ENCODE data around the gene IL18R1. TPM values are rescaled to one million over a fixed set of nuclear protein-coding genes. Genes with fewer than 3 reads are reported as not detected.

Gene IL18R1
- polyA plus RNA-seq, 12 donors = 0.32 to 7.2 (median 0.86) TPM; not detected in 2

DNA sequence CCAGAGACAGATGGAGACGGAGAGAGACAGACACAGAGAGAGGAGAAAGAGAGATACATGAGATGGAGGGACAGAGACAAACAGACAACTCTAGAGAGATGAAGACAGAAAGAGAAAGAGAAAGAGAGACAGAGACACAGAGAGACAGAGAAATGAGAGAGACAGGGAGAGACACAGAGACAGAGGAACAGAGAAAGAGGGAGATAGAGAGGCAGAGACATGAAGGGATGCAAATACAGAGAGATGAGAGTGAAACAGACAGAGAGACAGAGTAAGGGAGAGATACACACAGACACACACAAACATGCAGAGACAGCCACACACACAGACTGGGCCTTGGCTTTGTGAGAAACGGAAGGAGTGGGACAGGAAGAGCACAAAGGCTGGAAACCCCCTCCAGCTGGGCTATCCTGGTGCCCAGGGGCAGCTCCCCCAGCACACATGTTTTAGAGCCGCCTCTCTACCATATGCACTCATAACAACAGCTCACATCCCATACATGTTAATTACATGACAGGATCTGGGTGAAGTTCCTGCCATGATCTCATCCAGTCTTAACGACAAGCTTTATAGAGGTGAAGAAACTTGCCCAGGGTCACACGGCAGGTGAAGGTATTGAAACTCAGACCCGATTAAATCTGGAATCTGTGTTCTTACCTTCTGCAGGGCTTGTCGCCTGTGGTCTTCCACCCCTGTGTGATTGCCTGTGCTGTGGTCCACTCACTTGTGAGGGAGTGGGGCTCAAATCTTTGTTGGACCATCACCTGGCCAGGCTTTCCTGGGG lies 32.4 kb downstream of the IL18R1 start:
- DNase-seq = no peak

DNA sequence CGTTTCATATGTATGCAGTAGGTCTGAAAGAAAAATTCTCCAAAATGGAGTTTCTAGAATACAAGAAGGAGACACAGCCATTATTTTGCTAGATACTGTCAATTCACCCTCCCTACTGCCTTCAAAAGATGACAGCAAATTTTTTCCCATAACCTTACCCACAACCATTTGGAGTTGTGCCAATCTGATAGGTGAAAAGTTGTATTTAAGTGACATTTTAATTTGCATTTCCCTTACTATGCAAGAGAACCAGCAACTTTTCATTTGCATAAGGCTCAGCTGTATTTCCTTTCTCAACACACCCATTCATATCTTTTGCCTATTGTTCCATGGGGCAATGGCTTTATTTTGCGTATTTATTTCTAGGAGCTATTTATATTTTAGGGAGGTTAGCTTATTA lies 36.0 kb downstream of the IL18R1 start:
- DNase-seq = no peak

DNA sequence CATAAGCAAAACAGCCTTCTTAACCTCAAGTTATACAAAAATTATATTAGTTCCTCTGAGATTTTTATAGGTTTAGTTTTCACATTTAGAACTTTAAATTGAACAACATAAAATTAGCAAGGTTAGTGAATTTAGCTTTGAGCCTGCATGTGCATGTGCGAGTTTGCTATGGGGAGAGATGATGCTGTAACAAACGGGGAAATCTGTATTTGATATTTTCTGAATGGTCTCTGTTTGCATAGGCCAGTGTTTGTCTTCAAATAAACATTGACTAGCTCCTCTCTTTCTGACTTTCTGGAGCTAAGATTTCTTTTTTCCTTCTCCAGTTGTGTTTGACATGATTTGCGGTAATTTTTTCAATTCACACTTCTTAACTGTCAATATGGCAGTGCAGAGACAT lies 36.5 kb downstream of the IL18R1 start:
- DNase-seq = no peak

DNA sequence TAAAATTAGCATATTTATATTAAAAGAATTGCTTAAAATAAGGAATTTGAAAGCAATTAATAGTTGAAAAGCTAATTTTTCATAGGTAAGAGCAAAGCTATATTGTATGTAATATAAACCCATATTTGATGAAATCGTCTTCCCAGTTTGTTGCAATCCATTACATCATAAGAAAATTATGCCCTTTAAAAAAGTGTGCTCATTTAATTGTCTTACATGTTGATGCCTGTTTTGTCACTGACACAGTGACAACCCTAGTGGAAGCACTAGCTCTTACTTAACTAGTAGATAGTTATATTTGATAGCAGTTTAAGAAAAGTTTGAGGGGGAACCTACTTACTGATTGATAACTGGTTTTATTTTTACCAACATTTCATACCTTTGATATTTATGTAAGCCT lies 37.3 kb downstream of the IL18R1 start:
- no peak for DNase-seq

DNA sequence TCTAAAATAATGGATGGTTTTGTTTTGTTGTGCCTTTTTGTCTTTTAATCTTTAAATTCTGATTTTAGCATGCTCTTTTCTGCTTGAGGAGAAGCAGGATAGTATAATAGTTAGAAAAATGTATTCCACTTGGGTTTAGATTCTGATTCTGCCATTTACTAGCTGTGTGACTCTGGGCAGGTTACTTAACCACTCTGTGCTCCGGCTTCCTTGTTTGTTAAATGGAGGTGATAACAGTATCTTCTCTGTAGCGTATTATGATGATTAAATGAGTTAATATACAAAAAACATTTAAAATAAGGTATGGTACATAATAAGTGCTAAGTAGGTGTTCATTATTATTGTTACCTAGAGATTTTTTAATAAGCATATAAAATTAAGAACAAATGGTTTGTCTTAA lies 40.4 kb downstream of the IL18R1 start:
- no peak for DNase-seq

DNA sequence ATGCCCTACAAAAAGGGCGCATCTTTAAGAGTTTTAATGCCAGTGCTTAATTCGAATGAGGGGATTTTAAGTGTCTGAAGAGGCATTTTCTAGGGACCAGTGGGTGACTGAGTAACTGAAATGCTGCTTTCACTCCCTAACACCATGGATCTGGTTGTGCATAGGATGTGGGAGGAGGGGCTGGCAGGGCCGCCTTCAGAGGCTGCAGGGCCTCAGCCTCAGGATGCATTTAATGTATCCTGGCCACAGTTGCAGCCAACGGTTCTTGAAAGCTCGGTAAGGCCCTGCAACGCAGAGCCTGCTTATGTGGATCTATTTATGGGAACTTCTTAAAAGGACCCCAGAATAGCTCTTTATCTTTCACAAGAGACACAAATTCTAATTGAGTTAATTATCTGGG lies 41.6 kb downstream of the IL18R1 start:
- no peak for DNase-seq

DNA sequence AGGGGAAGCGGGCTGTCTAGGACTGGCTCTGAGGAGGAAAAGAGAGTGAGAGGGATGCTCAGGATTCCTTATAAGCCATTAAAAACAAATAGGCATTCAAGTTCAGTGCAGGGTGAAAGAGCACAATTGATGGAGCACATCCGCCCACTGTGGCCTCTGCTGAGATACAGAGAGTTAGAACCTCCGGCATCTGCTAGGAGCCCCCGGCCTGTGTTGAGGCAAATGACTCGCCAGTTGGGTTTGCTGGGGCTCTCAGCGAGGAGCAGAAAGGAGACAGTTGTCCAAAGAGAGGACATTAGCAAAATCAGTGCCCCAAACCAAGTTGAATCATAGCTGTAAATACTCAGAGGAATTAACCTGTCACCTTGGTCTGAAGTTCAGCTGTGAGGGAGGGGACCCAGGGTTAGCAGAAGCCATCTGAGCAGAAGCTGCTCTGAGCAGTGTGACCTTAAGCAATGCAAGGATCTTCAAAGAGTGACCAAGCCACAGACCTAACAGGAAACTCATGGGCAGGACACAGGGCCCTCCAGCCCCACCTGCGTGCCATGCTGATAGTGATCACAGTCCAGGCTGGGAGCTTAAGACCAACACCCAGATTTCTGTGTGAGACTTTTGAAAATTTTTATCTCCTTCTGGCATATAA lies 44.0 kb downstream of the IL18R1 start:
- DNase-seq = no peak

DNA sequence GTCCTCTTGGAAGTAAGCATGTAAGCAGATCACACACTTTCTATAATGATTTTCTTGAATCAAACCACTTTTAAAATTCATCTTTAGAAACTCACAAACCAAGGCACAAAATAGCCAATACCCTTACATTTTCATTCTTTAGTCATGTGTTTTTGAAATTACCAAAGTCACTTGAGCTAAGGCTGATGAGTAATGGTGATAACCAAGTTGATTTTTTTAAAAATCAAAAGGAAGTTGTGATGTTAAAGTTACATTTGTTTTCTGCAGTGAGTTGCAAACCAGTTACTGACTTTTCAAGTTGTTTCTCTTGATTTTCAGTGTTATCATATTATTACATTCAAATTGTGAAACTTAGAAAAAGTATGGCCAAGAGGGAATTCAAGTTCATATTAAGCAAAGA lies 45.9 kb downstream of the IL18R1 start:
- DNase-seq = no peak

DNA sequence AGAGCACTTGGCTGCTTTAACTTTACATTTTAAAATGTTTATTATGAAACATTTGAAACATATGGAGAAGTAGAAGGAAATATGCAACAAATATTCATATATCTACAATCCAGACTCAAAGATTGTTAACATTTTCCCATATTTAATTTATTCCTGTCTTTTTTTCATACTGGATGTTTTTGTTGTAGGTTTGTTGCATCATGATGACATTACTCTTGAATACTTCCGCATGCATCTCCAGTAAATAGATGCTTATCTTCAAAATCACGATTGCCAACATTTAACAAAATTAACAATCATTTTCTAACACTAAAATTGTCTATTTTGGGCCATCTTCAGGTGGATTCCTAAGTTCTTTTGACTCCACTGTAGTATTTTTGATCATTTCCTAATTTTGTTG lies 46.3 kb downstream of the IL18R1 start:
- DNase-seq = no peak

DNA sequence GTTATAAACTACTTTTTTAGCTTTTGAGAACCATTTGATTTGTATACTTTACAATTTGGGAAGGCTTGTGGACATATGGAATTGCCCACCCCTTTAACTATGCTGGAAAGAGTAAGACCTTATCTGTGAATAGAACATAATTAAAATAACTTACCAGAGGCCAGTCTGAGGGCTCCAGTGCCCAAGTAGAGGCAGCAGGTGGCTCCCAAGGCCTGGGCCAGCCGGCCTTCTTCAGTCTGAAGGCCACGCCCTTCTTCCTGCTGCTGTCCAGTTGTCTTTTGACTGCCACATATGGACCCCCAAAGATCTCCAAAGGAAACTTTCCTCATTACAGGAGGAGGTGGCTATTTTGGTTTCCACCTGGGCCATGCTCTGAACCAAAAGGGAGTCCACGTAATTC lies 55.4 kb downstream of the IL18R1 start:
- no peak for DNase-seq

DNA sequence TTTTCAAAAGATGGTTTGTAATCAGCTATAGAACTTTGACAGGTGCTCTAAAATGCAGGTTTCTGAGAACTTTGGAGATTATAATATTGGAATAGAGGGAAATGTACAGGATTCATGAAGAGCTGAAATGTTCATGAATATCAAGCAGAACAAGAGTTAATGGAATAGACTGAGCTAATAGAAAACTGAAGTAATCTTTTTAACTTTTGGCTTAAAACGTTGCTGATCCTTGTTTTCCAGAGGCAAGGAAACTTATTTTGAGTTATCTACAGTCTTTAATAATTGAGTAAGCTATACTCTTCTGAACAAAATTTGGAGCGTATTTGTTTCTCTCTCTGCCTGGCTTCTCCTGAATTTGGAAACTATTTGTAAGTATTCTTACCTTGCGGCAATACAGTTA lies 56.6 kb downstream of the IL18R1 start:
- no peak for DNase-seq

DNA sequence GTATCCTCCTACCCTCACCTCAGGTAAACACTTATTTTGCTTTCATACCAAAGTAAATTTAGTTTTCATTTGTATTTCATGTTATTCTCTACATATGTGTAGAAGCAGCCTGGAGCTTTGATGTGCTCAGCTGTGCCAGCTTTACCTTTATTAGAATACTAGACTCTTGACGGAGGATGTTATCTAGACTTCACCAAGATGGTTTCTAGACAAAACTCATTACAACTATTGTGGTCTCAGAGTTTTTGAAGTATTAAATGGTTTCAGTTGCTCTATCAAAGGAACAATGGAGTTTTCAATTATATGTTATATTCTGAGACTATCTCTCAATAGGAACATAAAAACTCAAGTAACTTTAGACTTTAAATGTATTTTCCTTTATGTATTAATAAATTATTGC lies 62.4 kb downstream of the IL18R1 start:
- no peak for DNase-seq

DNA sequence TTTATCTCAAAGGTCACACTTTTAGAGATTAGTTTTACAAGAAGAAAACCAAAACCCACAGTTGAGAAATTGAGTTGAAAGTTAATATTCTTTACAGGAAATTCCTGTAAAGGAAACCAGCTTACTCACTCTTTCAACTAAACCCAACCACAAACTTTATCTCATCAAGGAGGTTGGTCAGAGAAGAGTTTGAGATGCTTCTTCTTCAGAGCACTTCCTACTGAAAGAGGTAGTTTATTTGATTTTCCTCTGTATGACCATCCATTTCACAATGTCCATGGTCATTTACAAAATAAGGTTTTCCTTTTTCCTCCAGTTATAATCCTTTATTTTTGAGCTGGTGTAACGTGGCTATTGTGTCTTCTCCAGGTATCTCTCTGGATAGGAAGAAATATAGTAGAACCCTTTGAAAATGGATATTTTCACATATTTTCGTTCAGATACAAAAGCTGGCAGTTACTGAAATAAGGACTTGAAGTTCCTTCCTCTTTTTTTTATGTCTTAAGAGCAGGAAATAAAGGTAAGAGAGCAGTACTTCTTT lies 62.9 kb downstream of the IL18R1 start:
- no peak for DNase-seq

DNA sequence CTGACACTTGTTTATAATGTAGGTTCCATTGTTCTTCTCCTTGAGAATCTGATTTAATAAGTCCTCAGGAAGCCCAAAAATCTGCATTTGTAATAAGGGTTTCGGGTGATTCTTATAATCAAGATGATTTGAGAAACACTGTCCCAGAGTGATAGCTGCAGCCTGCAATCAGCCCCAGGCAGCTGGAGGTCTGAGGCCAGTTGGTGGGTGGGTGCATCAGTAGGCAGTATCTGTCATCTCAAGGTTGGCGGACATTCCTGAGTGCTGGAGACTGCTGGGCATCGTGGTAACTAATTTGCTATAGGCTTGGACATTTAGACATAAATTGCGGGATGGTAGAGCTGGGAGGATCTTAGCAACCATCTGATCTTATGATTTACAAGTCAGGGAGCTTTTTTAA lies 64.7 kb downstream of the IL18R1 start:
- DNase-seq = no peak

DNA sequence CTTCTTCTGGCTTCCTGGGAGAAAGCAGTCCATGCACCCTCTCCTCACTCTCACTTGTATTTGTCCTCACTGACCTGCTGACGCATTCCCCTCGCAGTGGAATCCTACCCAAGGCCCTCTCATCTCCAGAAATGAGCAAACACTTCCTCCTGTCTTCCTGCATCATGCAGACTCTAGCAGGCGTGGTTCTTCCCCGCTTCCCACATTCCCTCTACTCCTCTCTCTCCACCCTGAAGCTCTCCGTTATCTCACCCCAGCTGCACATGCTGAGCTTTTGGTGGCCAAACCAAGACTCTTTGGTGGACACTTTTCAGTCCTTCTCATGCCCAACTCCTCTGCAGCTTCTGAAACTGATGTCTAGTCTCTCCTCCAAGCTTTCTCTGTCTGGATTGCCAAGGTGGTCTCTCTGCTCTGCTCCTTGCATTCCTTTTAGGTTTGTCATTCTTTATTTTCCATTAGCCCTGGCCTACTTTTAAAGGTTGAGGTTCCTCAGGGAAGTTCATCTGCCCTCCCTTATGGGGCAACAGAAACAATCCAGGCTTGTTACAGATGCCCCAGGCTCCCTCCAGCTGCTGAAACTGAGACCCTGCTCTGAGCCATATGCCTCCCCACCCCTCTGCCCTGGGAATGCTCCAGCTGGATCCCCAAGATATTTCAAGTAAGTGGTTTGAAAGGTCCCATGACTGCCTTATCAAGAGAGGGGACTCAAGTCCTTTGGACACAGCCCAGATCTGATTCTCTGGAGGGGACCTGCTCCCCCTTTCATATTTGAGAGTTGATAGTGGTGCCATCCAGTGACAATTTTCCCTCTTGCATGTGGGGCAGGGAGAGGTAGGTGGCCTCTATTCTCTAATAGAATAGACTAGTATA lies 66.5 kb downstream of the IL18R1 start:
- no peak for DNase-seq

DNA sequence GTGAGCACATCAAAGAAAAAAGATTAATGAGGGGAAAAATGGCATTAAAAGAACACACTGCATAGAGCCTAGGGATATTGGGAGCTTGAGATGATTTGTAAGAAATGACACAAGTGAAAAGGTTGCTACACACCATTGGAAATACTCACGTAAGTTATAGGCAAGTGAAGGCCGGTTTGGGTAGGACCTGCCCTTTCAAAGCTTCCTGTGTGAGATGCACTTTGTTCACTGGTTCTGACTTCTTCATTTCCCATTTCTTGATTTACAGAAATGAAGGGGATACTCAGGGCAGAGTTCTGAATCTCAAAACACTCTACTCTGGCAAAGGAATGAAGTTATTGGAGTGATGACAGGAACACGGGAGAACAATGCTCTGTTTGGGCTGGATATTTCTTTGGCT lies 67.3 kb downstream of the IL18R1 start, which contains the start of gene IL18RAP:
Gene IL18RAP, plus strand, starts transcription at position 251 of the 400 bp plus-strand sequence. Its CDS starts 118 bp downstream, at position 369.
- DNase-seq = no peak

DNA sequence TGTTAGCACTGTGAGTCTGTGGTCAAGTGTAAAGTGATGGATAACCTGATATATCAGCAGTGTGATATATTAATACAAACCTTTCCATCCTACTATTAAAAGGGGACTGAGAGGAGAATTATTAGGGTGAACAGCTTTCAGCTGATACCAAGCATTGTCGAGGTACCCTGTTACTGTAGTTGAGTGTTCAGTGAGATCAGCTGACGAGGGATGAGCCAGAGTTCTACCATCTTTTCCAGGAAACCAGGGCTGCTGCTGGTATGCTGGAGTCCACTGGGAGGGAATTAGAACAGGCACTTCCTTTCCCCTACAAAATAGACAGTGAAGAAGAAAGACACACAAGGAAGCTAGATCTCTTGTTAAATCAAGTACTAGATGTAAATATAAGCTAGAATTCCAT lies 67.8 kb downstream of the IL18R1 start:
- no peak for DNase-seq

DNA sequence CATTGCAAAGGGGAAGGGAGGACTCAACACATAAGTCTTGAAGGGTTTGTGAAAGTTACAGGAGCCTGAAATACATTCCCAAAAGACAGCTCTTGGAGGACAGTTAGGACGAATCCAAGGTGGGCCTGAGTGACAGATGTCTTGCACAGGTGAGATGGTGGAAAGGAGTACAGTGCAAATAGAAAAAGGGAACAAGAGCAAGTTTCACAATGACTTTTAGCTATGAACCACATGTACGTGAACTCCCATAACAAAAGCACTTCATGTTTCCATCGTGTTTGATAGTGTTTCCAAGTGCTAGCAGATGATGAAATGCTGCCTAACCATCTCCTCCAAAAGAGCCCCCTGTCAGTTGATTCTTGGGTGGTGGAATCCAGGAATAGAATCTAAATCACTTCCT lies 69.2 kb downstream of the IL18R1 start:
- DNase-seq = no peak

DNA sequence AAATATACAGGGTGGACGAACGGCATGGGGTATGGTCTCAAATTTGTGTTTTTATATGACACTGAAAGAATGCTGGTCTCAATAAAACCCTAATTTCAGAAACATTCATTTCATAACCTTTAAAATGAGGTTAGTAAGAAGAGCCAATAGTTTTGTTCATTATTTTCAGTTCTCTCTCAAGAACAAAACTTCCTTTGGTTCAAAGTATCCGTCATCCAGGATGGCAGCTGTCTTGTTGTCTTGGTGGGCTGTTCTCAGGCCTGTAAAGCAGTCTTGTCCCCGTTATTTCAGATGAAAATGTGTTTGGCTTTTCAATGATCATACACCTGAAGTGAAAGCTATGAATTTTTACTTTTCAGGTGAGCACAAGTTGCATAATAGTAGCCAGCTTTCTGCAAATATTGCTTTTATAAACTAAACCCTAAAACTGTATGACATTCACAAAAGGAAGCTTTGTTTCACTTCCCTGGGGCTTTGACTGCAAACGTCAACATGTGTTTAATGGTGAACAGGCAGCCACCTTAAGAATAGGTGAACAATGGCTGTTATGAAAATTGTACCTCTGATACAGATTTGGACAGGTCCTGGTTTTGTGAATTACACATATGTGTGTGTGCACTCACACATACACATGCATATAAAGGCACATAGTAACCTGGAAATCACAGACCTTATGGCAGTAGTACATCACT lies 70.0 kb downstream of the IL18R1 start:
- DNase-seq = no peak

DNA sequence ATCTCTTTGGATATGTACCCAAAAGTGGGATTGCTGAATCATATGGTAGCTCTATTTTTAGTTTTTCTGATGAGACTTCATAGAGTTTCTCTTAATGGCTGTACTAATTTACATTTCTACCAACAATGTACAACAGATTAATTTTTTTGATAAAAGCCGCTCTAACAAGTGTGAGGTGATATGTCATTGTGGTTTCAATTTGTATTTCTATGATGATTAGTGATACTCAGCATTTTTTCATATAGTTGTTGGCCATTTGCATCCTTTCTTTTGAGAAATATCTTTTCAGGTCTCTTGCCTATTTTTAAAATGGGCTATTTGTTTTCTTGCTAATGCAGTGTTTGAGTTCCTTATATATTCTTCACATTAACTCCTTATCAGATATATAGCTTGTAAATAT lies 71.7 kb downstream of the IL18R1 start:
- no peak for DNase-seq

DNA sequence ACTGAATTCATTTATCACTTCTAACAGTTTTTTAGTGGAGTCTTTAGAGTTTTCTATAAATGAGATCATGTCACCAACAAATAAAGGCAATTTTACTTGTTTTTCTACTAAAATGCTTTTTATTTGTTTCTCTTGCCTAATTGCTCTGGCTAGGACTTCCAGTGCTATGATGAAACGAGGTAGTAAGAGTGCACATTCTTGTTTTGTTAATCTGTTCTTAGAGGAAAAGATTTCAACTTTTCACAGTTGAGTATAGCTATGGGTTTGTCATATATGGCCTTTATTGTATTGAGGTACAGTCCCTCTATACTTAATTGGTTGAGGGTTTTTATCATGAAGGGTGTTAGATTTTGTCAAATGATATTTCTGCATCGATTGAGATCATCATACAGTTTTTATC lies 73.0 kb downstream of the IL18R1 start:
- DNase-seq = no peak

DNA sequence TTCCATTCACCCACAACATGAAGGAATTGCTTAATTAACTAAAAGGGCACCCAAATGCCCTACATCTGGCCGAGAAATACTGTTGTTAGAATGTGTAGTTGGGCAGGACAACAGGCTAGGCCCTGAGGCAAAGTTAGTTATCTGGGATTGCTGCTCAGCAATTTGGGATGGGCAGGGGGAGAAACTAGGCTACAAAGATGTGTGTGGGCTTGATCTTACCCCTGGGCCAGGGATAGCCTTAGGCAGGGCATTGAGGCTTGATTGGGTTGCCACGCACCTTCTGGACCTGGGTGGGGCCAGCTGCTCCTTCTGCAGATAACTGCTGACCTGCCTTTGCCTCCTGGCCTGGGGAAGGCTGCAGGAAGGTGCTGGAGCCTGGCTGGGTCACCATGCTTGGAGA lies 76.8 kb downstream of the IL18R1 start:
- no peak for DNase-seq

All from muscle of arm (tissue), 12 donors.